Measurements from ENCODE around the gene VDAC2. TPM values are rescaled to one million over a fixed set of nuclear protein-coding genes. Genes with fewer than 3 reads are reported as not detected.

The VDAC2 gene
- total RNA-seq, 1 donor from 2014 or later = 204 TPM

DNA sequence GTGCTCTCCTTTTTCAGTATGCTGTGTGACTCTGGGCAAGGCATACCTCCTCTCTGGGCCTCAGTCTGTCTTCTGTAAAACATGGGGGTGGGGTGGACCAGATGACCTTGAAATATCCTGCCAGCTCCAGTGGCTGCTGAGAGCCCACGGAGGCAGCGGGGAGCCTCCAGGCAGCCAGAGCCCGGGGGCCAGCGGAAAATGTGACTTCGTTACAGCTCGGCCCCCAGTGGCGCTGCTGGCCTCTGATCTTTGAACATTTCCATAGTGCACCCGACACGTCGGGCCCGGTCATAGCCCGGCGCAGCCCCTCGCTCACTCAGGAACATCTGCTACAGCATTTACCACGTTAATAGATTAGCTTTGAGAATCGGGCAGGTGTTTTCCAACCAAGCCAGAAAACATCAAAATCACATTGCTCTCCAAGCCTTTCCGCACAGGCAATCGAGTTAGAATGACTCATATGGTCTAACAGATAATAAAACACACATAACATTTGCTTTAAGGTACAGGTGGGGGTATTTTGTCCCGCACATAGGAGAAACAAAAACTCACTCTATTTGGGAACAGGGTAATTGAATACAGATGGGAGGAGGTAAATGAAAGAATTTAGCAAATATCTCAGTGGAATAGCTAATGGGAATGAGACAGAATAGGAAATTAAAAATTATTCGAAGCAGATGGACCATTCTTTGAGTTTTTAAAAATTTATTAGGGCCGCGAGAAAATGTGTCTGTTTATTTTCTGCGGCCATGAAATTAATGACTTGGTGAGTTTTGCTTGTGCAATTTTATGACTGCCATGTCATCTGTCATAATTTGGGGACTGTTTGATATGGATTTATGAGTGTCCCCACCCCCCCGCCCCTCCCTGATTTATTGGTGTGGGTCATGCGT is 51.5 kb downstream of the VDAC2 start:
- no peaks in the 10 kb centered on the region for H3K27me3 Mint-ChIP-seq
- DNase-seq (ENCODE audit: extremely low spot score, unreplicated experiment) = no peak
- H3K9me3 Mint-ChIP-seq = peaks cover 3% of the 10 kb centered on the region
- H3K4me1 Mint-ChIP-seq (ENCODE audit: unreplicated experiment) = peaks cover 14% of the 10 kb centered on the region
- H3K27ac Mint-ChIP-seq = peak overlapping the region; percentile 72
- peak overlapping the region; percentile 64 for H3K4me3 Mint-ChIP-seq
- H3K36me3 Mint-ChIP-seq = peaks cover under 1% of the 10 kb centered on the region
- TF ChIP-seq, protein P1, sequence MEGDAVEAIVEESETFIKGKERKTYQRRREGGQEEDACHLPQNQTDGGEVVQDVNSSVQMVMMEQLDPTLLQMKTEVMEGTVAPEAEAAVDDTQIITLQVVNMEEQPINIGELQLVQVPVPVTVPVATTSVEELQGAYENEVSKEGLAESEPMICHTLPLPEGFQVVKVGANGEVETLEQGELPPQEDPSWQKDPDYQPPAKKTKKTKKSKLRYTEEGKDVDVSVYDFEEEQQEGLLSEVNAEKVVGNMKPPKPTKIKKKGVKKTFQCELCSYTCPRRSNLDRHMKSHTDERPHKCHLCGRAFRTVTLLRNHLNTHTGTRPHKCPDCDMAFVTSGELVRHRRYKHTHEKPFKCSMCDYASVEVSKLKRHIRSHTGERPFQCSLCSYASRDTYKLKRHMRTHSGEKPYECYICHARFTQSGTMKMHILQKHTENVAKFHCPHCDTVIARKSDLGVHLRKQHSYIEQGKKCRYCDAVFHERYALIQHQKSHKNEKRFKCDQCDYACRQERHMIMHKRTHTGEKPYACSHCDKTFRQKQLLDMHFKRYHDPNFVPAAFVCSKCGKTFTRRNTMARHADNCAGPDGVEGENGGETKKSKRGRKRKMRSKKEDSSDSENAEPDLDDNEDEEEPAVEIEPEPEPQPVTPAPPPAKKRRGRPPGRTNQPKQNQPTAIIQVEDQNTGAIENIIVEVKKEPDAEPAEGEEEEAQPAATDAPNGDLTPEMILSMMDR (conservative IDR thresholded peaks at IDR 0.05) = no peak

DNA sequence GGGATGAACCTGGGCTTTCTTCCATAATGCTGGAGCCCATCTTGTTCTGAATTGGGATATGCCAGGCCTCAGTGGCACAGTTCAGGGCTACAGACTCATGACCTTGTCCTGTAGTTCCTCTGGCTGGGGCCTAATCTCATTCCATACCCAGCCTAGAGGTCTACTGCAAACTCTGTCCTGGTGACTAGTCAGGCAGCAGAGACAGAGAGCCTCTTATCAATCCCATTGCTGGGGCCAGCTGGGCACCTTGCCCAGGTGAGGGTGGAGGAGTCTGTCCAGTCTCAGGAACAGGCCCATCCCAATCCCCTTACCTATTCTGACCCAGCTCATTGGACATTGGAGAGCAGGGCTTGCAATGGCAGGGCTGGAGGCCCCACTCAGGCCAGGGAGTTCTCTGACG is 53.2 kb downstream of the VDAC2 start:
- H3K36me3 Mint-ChIP-seq = no peaks in the 10 kb centered on the region
- H3K4me3 Mint-ChIP-seq = no peak overlapping the region
- H3K9me3 Mint-ChIP-seq = peaks cover 3% of the 10 kb centered on the region
- no peaks in the 10 kb centered on the region for H3K27me3 Mint-ChIP-seq
- TF ChIP-seq, protein P1 (conservative IDR thresholded peaks at IDR 0.05) = no peak
- DNase-seq (ENCODE audit: extremely low spot score, unreplicated experiment) = no peak
- peak overlapping the region; percentile 23 for H3K27ac Mint-ChIP-seq
- peaks cover 14% of the 10 kb centered on the region for H3K4me1 Mint-ChIP-seq (ENCODE audit: unreplicated experiment)

DNA sequence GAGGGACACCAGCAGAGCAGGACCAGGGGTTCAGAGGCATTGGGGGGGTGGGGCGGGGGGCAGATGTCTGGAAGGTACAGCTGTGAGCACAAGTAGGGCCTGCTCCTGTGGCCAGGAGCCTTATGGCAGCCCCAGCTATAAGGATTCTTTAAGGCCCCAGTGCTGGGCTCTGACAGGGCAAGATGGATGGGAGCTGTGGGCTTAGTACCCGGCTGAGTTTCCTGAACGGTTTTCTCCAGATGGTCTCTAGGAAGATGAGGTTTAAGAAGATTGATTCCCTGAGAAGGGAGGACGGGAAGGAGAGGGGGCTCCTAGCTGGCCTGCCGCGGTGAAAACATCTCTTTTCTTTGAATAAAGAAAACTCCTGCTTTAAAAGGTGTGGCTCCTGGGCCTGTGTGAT is 55.3 kb downstream of the VDAC2 start:
- no peak overlapping the region for H3K27ac Mint-ChIP-seq
- TF ChIP-seq, protein P1 (conservative IDR thresholded peaks at IDR 0.05) = no peak
- no peak overlapping the region for H3K4me3 Mint-ChIP-seq
- no peak for DNase-seq (ENCODE audit: extremely low spot score, unreplicated experiment)
- H3K36me3 Mint-ChIP-seq = peaks cover 3% of the 10 kb centered on the region
- peaks cover 14% of the 10 kb centered on the region for H3K4me1 Mint-ChIP-seq (ENCODE audit: unreplicated experiment)
- peaks cover 4% of the 10 kb centered on the region for H3K9me3 Mint-ChIP-seq
- no peaks in the 10 kb centered on the region for H3K27me3 Mint-ChIP-seq

DNA sequence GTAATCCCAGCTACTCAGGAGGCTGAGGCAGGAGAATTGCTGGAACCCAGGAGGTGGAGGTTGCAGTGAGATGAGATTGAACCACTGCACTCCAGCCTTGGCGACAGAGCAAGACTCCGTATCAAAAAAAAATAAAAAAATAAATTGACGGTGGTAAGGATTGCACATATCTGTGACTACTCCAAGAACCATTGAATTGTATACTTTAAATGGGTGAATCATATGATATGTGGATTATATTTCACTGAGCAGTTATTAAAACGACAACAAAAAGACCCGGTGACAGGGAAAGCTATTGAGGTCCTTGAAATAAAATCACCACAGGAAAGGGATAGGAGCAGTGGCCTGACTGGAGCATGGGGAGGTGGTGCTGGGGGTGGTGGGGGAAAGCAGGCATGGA is 56.3 kb downstream of the VDAC2 start:
- H3K4me1 Mint-ChIP-seq (ENCODE audit: unreplicated experiment) = peaks cover 17% of the 10 kb centered on the region
- no peak overlapping the region for H3K4me3 Mint-ChIP-seq
- no peak for DNase-seq (ENCODE audit: extremely low spot score, unreplicated experiment)
- H3K9me3 Mint-ChIP-seq = peaks cover 5% of the 10 kb centered on the region
- no peaks in the 10 kb centered on the region for H3K27me3 Mint-ChIP-seq
- H3K36me3 Mint-ChIP-seq = peaks cover 4% of the 10 kb centered on the region
- TF ChIP-seq, protein P1 (conservative IDR thresholded peaks at IDR 0.05) = no peak
- H3K27ac Mint-ChIP-seq = no peak overlapping the region

DNA sequence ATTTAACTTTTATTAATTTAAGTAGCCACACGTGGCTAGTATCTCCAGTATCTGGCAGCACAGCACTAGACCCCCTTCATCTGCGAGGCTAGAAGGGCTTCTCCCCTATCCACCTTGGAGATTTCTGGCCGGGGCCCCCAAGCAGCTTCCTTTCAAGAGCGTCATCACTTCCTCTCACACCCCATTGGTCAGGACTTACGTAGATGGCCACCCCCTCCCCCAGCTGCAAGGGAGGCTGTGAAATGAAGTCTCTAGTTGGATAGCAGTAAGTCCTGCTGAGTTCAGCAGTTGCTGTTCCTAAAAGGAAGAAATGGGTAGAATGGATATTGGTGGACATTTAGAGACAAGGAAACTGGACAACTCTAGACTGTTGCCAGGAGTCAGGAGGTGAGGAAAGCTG is 59.0 kb downstream of the VDAC2 start:
- Mint-ChIP-seq H3K9me3 (peaks cover 5% of the 10 kb centered on the region), H3K27me3 (no peaks in the 10 kb centered on the region), H3K4me3 (no peak overlapping the region), H3K4me1 (ENCODE audit: unreplicated experiment) (peaks cover 21% of the 10 kb centered on the region), H3K36me3 (peaks cover 4% of the 10 kb centered on the region), H3K27ac (no peak overlapping the region)
- DNase-seq (ENCODE audit: extremely low spot score, unreplicated experiment) = no peak
- TF ChIP-seq, protein P1 (conservative IDR thresholded peaks at IDR 0.05) = no peak
